NCI-H1092 (cell line): Measurements from ENCODE around the gene PA2G4.
A peak's percentile ranks its signal among the peaks of the same experiment; 100 is the strongest.

Source experiments
- DNase-seq: peaks from one replicate; lab custom pipeline; 2025; lab: John Stamatoyannopoulos, UW

The PA2G4 gene

DNA sequence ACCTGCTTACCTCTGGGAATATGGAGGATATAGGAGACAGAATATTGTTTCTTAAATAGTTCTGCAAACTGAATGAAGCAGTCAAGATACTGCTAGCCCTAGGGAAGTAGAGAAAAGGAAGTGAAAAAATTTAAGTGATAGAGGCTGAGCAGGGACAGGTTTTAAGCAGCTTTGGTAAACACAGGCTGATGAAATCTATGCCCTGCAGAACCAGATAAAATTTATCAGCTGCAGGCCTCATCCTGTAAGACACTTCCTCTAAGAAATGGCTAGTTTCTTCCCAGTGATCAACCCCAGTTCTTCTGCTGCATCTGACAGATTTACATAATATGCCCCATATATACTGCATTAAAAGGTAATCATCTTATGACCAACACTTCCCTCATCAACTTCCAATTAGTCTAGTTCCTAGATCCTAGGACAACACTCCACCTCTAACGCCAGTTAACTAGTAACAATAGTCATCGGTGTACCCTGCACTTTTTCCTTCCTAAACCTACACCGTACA is 22.4 kb downstream of the PA2G4 start:
- no peak for DNase-seq

DNA sequence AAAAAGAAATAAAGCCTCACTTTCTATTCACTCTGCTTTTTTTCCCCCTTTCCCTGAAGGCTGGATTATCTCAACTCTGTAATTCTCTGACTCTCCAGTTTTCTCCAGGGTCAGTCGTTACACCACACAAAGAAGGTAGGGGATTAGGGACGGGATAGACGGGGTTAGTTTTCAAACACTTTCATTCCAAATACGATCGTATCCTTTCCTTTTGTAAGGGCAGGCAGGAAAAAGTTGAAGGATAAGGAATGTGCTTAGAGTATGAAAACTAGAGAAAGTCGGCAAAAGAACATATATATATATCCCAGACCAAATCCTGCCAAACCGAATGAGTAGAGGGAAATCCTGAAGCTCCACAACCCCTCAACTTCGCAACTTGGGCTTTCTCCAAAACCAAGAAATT is 23.1 kb downstream of the PA2G4 start:
- no peak for DNase-seq

DNA sequence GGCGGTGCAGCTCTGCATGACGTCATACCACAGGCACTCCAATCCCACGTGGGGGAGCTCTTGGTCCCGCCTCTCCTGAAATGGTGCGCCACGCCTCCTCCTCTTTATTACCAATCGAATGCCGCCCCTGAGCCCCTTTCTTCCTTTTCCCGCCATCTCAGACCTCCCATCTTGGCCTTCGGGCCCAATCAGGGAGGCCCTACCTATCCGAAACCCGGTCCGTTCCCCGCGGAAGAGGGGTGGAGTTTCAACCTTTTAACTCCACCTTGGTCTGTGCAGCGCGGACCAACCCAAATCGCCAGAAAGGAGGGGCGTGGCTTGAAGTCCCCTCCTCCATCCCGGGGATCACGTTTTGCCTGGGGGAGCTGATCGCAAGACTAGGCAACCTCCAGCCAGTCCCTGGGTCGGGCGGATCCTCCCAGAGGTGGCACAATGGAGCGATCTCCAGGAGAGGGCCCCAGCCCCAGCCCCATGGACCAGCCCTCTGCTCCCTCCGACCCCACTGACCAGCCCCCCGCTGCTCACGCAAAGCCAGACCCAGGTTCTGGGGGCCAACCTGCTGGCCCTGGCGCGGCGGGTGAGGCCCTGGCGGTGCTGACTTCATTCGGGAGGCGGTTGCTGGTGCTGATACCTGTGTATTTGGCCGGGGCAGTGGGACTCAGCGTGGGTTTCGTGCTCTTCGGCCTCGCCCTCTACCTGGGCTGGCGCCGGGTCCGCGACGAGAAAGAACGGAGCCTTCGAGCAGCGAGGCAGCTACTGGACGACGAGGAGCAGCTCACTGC is 23.7 kb downstream of the PA2G4 start, which contains the start of gene ESYT1:
ESYT1 (plus strand) TSS at position 380 of the 782 bp plus-strand sequence; CDS start at position 433, 53 bp downstream.
- peak; percentile 97 for DNase-seq

DNA sequence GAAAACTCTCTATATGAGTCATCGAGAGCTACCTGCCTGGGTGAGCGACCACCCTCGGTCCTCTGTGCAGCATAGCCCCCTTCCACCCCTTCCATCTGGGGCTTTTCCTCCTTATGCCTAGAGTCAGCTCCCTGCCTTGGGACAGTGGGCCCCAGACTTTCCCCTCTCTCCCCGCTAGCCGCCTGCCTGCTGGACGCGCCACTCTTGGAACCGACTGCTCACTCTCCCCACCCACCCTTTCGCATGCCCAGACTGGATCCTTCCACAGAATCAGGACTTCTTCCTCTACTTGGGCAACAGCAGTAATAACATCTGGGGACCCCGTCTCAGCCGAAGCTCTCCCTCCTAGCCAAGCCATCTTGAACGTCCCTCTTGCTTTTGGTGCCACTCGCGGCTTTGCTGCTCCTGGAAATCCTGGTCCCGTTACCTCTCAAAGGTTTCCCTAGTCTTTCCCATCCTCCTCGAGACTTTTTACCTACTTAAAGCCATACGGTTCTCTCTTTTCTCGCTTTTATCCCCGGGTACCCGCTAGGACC is 24.4 kb downstream of the PA2G4 start:
- DNase-seq: no peak

DNA sequence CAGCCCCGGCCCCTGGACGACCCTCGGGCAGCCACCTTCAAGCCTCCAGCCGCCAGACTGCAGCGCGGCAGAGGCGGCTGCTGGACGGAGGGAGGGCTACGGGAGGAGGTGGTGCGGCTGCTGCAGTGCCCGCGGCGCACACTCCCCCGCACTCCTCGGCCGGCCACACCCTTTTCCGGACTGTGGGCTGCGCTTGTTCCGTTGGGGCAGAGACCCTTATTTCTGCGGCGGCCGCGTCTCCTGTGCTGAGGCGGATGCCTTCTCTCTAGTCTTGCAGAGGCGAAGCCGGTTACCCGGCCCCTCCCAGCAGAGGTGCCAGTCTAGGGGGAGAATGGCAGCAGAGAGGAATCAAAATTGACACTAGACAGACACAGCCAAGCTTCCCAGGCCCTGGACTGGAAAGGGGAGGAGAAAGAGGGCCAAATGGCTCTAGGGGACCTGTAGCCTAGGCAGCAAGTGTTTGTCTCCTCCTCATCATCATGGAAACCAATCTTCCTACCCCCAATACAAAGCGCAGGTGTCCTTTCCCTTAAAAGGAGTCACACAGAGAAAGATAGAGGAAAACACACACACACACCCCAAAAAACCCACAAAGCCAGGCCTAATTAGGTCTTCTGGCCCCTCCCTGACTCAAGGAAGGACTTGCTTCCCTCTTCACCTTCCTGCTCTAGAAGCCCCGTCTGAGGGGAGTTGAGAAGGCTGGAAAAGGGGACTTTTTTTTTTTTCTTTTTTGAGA is 25.0 kb downstream of the PA2G4 start:
- DNase-seq: no peak

DNA sequence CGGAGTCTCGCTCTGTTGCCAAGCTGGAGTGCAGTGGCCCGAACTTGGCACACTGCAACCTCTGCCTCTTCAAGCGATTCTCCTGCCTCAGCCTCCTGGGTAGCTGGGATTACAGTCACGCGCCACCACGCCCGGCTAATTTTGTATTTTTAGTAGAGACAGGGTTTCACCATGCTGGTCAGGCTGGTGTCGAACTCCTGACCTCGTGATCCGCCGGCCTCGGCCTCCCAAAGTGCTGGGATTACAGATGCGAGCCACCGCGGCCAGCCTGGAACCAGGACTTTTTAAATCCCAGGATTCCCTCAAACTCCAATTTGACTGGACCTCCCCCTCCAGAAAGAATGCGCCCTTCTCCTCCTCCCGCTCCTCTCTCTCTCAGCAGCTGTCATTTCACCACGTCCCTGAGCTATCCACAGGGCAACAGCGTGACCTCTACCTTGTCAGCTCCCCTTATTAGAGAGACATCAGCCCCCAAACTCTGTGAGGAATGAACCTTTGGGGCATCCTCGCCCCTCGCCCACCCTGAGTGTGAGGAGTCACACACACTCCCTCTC is 25.7 kb downstream of the PA2G4 start:
- no peak for DNase-seq

DNA sequence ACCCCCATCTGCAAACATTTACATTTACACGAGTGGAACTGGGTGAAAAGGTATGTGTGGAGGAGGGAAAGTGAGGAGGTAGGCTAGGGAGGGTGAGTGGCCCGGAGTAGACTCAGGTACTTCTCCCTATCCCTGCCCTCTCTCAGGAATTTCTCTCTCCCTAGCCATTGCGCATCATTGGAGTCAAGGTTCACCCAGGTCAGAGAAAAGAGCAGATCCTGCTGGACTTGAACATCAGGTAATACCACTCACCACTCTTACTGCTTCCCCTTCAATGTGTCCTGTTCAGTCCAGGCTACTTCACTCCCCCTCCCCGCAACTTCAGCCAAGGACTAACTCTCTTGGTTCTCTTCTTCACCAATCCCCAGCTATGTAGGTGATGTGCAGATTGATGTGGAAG is 26.5 kb downstream of the PA2G4 start:
- no peak for DNase-seq

DNA sequence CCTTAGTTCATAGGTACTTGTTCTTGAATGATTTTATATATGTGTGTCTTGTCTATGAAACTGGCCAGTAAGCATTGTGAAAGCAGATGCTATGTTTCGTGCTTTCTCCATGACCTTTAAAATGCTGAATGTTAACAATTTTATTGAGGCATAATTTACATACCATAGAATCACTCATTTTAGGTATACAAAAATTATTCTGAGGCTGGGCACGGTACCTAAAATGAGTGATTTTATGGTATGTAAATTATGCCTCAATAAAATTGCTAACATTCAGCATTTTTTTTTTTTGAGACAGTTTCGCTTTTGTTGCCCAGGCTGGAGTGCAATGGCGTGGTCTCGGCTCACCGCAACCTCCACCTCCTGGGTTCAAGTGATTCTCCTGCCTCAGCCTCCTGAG is 30.5 kb downstream of the PA2G4 start:
- no peak for DNase-seq

DNA sequence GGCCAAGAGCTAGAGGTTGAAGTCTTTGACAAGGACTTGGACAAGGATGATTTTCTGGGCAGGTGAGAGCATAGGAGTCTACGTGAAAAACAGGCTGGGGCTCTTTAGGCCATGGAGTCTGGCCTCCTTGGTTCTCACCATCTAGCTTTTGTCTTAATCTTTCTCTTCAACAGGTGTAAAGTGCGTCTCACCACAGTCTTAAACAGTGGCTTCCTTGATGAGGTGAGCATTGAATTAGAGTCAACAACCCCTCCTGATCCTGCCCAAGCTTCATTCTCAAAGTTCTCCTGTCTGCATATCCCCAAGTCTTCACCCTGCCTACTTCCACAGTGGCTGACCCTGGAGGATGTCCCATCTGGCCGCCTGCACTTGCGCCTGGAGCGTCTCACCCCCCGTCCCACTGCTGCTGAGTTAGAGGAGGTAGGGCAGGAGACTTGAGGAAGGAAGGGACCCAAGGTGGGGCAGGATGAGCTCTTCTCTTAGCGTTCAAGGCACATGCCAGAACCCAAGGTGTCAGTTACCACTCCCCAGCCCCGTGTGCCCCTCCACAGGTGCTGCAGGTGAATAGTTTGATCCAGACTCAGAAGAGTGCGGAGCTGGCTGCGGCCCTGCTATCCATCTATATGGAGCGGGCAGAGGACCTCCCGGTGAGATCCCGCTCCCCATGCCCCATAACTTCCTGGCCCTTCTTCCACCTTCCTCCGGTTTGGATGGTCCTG is 33.7 kb downstream of the PA2G4 start:
- DNase-seq: no peak

DNA sequence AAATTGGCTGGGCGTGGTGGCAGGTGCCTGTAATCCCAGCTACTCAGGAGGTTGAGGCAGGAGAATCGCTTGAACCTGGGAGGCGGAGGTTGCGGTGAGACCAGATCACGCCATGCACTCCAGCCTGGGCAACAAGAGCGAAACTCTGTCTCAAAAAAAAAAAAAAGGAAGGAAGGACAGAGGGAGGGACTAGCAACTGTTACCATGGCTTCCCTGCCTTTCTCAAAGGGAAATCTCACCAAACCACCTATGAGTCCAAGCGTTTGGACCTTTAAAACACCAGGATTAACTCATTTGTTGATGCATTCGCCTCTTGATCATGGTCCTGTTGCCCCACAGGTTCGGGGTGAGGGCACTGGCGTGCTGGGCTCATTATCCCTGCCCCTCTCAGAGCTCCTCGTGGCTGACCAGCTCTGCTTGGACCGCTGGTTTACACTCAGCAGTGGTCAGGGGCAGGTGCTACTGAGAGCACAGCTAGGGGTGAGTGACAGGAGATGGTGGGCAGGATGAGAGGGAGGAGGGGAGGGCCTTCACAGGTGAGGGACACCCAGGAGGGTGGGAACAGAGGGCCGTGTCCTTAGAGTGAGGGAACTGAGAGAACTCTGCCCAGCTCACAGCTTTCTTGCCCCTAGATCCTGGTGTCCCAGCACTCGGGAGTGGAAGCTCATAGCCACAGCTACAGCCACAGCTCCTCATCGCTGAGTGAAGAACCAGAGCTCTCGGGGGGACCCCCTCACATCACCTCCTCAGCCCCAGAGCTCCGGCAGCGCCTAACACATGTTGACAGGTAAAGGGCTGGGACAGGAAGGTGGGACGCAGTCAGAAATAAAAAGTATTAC is 37.8 kb downstream of the PA2G4 start:
- no peak for DNase-seq

DNA sequence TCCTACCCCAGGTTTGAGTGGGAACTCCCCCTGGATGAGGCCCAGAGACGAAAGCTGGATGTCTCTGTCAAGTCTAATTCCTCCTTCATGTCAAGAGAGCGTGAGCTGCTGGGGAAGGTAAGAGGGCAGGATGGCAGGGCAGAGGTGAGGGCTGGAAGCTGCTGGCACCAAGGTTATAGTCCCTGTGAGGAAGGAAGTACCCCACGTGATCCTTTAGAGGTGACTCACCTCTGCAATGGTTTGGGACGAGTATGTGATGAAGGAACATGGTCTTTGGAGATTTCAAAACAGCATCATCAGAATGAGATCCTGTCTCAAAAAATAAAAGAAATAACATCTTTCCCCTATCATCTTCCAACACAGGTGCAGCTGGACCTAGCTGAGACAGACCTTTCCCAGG is 38.9 kb downstream of the PA2G4 start:
- DNase-seq: no peak

DNA sequence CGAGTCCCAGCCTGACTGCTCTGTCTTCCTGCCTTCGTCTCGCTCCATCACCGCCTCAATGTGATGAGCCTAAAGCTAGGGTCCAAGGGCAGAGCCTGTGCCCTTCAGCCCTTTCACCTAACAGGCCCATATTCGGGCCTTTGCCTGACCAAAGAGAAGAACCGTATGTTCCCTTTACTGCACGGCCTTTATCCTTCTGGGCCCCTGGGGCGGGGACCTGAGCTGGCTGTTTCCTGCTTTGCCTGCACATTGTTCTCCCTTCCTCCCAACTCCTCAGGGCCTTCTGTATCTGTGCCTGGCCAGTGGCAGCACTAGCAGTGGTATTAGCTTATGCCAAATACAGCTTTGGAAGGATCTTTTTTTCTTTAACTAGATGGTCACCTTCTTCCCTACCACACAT is 39.5 kb downstream of the PA2G4 start:
- no peak for DNase-seq

DNA sequence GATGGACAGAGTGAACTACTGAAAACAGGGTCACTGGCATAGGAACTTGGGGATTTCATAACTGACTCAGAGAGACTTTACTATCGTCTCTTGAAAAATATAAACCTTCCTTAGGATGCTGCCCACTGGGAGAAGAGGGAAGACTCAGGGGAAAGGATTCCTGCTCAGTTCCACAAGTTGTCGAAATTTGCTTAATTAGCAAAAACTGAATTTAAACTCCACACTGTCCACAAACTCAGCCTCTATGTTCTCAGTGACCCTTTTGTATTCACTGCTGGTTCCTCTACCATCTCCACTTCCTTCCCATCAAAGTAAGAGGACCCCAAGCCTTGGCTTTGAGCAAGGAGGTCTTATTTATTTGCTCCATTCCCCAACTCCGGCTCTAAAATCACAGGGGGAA is 40.9 kb downstream of the PA2G4 start:
- no peak for DNase-seq

DNA sequence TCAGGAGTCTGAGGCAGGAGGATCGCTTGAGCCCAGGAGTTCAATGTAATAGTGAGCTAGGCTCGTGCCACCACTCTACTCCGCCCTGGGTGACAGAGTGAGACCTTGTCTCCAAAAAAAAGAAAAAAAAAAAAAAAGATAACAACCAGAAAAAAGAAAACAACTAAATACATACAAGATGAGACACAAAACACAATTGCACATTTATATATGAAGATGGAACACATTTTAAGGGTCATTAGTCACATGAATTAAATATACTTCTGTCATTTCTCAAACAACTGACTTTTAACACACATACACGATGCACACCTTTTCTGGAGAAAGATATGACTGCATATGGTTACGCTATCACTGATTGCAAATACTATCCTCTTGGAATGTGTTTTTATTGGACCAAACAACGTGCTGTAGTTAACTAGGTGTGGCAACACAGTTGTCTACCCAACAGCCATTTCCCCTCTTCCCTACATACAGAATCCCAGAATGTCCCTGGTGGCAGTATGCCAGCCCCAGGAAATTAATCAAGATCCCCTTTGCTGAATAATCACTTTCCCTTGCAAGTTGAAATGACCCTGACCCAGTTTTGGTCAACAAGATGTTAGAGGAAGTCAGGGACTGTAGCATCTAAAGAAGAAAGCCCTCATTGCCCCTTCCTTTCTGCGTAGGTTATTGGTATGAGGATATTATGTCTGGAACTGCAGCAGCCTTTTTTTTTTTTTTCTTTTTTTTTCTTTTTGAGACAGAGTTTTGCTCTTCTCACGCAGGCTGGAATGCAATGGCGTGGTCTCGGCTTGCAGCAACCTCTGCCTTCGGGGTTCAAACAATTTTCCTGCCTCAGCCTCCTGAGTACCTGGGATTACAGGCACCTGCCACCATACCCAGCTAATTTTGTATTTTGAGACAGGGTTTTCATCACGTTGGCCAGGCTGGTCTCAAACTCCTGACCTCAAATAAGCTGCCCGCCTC is 42.4 kb downstream of the PA2G4 start:
- no peak for DNase-seq

DNA sequence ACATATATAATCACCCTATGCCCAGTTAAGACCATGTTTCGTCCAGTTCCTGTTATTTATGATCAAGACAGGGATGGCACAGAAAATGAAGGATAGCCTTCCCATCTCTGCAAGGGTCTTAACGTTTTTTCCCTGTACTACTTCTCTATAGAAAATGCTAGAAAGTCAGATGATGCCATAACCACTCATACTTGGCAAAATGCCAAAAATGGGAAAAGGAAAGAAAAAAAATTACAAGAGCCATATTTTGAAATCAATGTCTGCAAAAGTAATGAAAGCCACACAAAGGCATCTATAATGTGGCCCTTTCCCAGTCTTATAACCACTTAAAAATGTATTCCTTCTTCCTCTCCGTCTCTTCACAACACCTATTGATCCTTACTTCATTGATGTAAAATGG is 46.2 kb downstream of the PA2G4 start:
- DNase-seq: no peak

DNA sequence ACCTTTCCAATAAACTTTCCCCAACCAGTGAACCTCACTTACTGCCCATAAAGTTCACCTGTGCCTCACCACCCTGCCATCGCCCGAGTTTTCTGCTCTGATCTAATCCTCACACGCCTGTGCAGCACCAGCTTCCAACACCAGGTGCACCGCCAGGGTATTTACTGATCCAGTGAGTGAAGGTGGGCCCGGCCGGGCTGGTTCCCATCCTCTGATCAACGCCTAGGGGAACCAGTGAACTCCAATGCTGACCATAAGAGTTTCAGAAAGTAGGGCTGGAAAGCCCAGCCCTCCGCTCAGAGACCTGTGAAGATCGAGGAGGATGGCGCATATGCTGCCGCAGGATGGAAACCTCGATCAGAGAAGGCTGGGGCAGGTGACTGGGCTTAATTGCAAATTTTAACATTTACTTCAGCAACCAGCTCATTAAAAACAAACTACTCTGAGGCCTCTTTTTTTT is 47.3 kb downstream of the PA2G4 start:
- DNase-seq: peak; percentile 31

DNA sequence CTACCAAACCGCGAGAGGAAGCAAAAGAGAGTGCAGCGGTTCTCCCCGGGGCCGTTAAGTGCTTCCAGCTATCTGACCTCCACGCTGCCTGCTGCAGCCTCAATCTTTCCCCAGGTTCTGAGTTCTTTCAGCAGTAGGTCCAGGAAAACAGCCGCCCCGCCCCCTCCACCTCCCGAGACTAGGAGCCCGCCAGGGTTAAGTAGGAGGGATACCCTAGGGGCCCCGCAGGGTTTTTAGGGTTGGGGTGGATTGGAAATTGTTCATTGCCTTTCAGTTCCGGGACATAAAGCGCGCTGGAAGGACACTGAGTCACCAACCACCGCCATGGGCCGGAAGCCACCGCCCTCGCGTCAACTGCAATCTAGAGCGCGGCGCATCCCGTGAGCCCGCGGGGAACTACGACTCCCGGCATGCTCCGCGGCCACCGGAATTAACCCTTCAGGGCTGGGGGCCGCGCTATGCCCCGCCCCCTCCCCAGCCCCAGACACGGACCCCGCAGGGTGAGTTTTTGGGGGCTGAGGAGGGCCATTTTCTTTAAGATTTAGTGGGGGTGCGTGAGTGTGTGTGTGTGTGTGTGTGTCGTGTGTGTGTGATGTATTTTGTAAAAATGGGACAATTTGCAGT is 47.9 kb downstream of the PA2G4 start, which contains the start of gene MYL6B:
MYL6B (plus strand) TSS at position 456 of the 624 bp plus-strand sequence. CDS start 1,332 bp downstream, outside the sequence.
- DNase-seq: peak; percentile 65

DNA sequence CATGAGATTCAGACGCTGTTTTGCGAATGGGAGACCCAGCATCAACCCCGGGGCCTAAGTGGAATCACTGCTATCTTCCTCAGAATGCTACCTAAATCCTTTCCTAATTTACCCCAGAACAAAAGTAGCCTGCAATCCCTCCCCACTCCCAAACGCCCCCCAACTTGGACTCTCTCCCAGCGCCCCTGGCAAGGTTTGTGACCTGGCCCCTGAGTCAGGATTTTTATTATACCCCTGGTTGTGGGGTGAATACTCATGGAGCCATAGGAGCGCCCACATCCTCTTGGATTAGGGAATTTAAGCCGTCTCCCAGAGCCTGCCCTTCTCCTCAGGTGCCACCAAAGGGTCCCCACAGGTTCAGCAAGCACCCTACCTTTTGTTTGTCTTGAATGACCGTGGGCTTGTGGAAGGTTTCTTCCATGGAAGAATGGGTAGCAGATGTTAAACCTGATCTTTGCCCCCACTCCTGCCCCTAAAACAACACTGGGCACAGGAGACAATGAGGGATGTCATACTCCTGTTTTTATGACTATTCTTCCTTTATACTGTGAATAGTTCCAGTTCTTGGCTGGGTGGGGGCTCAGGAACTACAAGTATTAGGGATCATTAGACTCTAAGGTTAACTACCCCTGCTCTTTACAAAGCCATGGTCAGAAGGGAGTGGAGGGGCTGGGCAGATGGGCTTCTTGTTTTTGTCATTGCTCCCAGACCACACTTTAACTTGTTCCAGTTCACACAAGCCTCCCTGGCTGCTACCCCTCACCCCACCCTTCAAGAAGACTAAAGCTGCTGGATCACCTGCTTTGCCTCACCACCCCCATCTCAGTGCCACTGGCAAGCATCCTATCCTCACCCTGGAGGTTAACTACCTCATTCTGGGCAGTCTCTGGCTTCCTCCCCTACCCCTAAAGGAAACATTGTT is 48.7 kb downstream of the PA2G4 start:
- no peak for DNase-seq
